ENCODE measurements around the gene SUFU. TPM values are rescaled to one million over a fixed set of nuclear protein-coding genes. Genes with fewer than 3 reads are reported as not detected.

SUFU gene
- total RNA-seq, 2 donors from 2014 or later = 6.8 to 10.9 TPM

- H3K4me3 Mint-ChIP-seq = no peak overlapping the region
Observed at GRCh38 chr10:102610441-102610887, 106.7 kb downstream of the SUFU start.

GRCh38 chr10:102611514-102612087 lies 107.8 kb downstream of the SUFU start:
- H3K27me3 Mint-ChIP-seq = no peaks in the 10 kb centered on the region
- H3K4me3 Mint-ChIP-seq = no peak overlapping the region
- DNase-seq (ENCODE audit: low spot score) = no peak
- no peaks in the 10 kb centered on the region for H3K36me3 Mint-ChIP-seq
- peaks cover 0 to 4% of the 10 kb centered on the region in 2 donors for H3K4me1 Mint-ChIP-seq (ENCODE audit: low read depth in 2 of 2)
- no peaks in the 10 kb centered on the region for H3K9me3 Mint-ChIP-seq
- no peak overlapping the region for H3K27ac Mint-ChIP-seq
- ATAC-seq = no peak

More at GRCh38 chr10:102610441-102610887, 106.7 kb downstream of the SUFU start:
- H3K27me3 Mint-ChIP-seq = no peaks in the 10 kb centered on the region
- ATAC-seq = no peak
- no peaks in the 10 kb centered on the region for H3K36me3 Mint-ChIP-seq
- no peak for DNase-seq (ENCODE audit: low spot score)
- peaks cover 0 to 4% of the 10 kb centered on the region in 2 donors for H3K4me1 Mint-ChIP-seq (ENCODE audit: low read depth in 2 of 2)
- no peaks in the 10 kb centered on the region for H3K9me3 Mint-ChIP-seq
- no peak overlapping the region for H3K27ac Mint-ChIP-seq

GRCh38 chr10:102612964-102613275 lies 109.1 kb downstream of the SUFU start:
- H3K27me3 Mint-ChIP-seq = no peaks in the 10 kb centered on the region
- peak; percentile 14 to 34 for ATAC-seq

GRCh38 chr10:102613286-102613685 lies 109.5 kb downstream of the SUFU start:
- ATAC-seq (no peak), DNase-seq (ENCODE audit: low spot score) (no peak)
- peaks cover 0 to 4% of the 10 kb centered on the region in 2 donors for H3K4me1 Mint-ChIP-seq (ENCODE audit: low read depth in 2 of 2)
- H3K27ac Mint-ChIP-seq = no peak overlapping the region
- no peaks in the 10 kb centered on the region for H3K27me3 Mint-ChIP-seq
- H3K4me3 Mint-ChIP-seq = no peak overlapping the region
- H3K36me3 Mint-ChIP-seq = no peaks in the 10 kb centered on the region
- no peaks in the 10 kb centered on the region for H3K9me3 Mint-ChIP-seq

More at GRCh38 chr10:102612964-102613275, 109.1 kb downstream of the SUFU start:
- H3K9me3 Mint-ChIP-seq = no peaks in the 10 kb centered on the region
- H3K36me3 Mint-ChIP-seq = no peaks in the 10 kb centered on the region
- no peak overlapping the region for H3K27ac Mint-ChIP-seq
- H3K4me3 Mint-ChIP-seq = no peak overlapping the region
- H3K4me1 Mint-ChIP-seq (ENCODE audit: low read depth in 2 of 2) = peaks cover 0 to 4% of the 10 kb centered on the region in 2 donors
- no peak for DNase-seq (ENCODE audit: low spot score)

- DNase-seq (ENCODE audit: low spot score) = no peak
- Mint-ChIP-seq H3K27me3 (no peaks in the 10 kb centered on the region), H3K4me3 (no peak overlapping the region), H3K27ac (no peak overlapping the region), H3K36me3 (no peaks in the 10 kb centered on the region), H3K9me3 (no peaks in the 10 kb centered on the region), H3K4me1 (ENCODE audit: low read depth in 2 of 2) (peaks cover 0 to 4% of the 10 kb centered on the region in 2 donors)
- no peak for ATAC-seq
Observed at GRCh38 chr10:102613785-102614184, 110.0 kb downstream of the SUFU start.

GRCh38 chr10:102614888-102615287 lies 111.1 kb downstream of the SUFU start:
- no peak for DNase-seq (ENCODE audit: low spot score)
- Mint-ChIP-seq H3K27ac (no peak overlapping the region), H3K4me3 (no peak overlapping the region), H3K36me3 (no peaks in the 10 kb centered on the region), H3K4me1 (ENCODE audit: low read depth in 2 of 2) (peaks cover 0 to 4% of the 10 kb centered on the region in 2 donors), H3K9me3 (no peaks in the 10 kb centered on the region), H3K27me3 (no peaks in the 10 kb centered on the region)
- no peak for ATAC-seq

- Mint-ChIP-seq H3K27ac (no peak overlapping the region), H3K4me1 (ENCODE audit: low read depth in 2 of 2) (peaks cover 0 to 4% of the 10 kb centered on the region in 2 donors), H3K36me3 (no peaks in the 10 kb centered on the region), H3K27me3 (no peaks in the 10 kb centered on the region), H3K4me3 (no peak overlapping the region), H3K9me3 (no peaks in the 10 kb centered on the region)
- ATAC-seq (no peak), DNase-seq (ENCODE audit: low spot score) (no peak)
Observed at GRCh38 chr10:102615361-102615760, 111.6 kb downstream of the SUFU start.

- no peaks in the 10 kb centered on the region for H3K9me3 Mint-ChIP-seq
- peaks cover 0 to 4% of the 10 kb centered on the region in 2 donors for H3K4me1 Mint-ChIP-seq (ENCODE audit: low read depth in 2 of 2)
- no peak for ATAC-seq
- H3K4me3 Mint-ChIP-seq = no peak overlapping the region
- no peak for DNase-seq (ENCODE audit: low spot score)
- H3K36me3 Mint-ChIP-seq = no peaks in the 10 kb centered on the region
- H3K27me3 Mint-ChIP-seq = no peaks in the 10 kb centered on the region
- no peak overlapping the region for H3K27ac Mint-ChIP-seq
Observed at GRCh38 chr10:102616066-102616770, 112.4 kb downstream of the SUFU start.

GRCh38 chr10:102617041-102617440 lies 113.3 kb downstream of the SUFU start:
- peaks cover 0 to 4% of the 10 kb centered on the region in 2 donors for H3K4me1 Mint-ChIP-seq (ENCODE audit: low read depth in 2 of 2)
- DNase-seq (ENCODE audit: low spot score) = no peak
- ATAC-seq = no peak
- H3K27me3 Mint-ChIP-seq = no peaks in the 10 kb centered on the region
- H3K9me3 Mint-ChIP-seq = no peaks in the 10 kb centered on the region
- no peaks in the 10 kb centered on the region for H3K36me3 Mint-ChIP-seq
- no peak overlapping the region for H3K27ac Mint-ChIP-seq
- no peak overlapping the region for H3K4me3 Mint-ChIP-seq

GRCh38 chr10:102617816-102618215 lies 114.0 kb downstream of the SUFU start:
- Mint-ChIP-seq H3K36me3 (no peaks in the 10 kb centered on the region), H3K27ac (no peak overlapping the region), H3K9me3 (no peaks in the 10 kb centered on the region), H3K4me1 (ENCODE audit: low read depth in 2 of 2) (peaks cover 0 to 3% of the 10 kb centered on the region in 2 donors), H3K27me3 (no peaks in the 10 kb centered on the region), H3K4me3 (no peak overlapping the region)
- no peak for DNase-seq (ENCODE audit: low spot score)
- no peak for ATAC-seq

GRCh38 chr10:102619281-102619981 lies 115.7 kb downstream of the SUFU start:
- Mint-ChIP-seq H3K4me1 (ENCODE audit: low read depth in 2 of 2) (no peaks in the 10 kb centered on the region), H3K9me3 (no peaks in the 10 kb centered on the region), H3K4me3 (no peak overlapping the region), H3K36me3 (no peaks in the 10 kb centered on the region), H3K27me3 (no peaks in the 10 kb centered on the region), H3K27ac (no peak overlapping the region)
- DNase-seq (ENCODE audit: low spot score) = no peak
- no peak for ATAC-seq

- no peaks in the 10 kb centered on the region for H3K9me3 Mint-ChIP-seq
- no peaks in the 10 kb centered on the region for H3K4me1 Mint-ChIP-seq (ENCODE audit: low read depth in 2 of 2)
- no peak overlapping the region for H3K27ac Mint-ChIP-seq
- H3K4me3 Mint-ChIP-seq = no peak overlapping the region
- ATAC-seq = no peak
- DNase-seq (ENCODE audit: low spot score) = no peak
- H3K27me3 Mint-ChIP-seq = no peaks in the 10 kb centered on the region
- H3K36me3 Mint-ChIP-seq = no peaks in the 10 kb centered on the region
Observed at GRCh38 chr10:102620138-102620590, 116.4 kb downstream of the SUFU start.

GRCh38 chr10:102620591-102621442 lies 117.0 kb downstream of the SUFU start:
- Mint-ChIP-seq H3K27me3 (no peaks in the 10 kb centered on the region), H3K4me3 (no peak overlapping the region), H3K36me3 (no peaks in the 10 kb centered on the region), H3K9me3 (no peaks in the 10 kb centered on the region), H3K27ac (no peak overlapping the region), H3K4me1 (ENCODE audit: low read depth in 2 of 2) (no peaks in the 10 kb centered on the region)
- ATAC-seq (no peak), DNase-seq (ENCODE audit: low spot score) (no peak)
